ENCODE measurements around the gene NAA25. TPM values are rescaled to one million over a fixed set of nuclear protein-coding genes. Genes with fewer than 3 reads are reported as not detected.

The NAA25 gene
- total and polyA plus RNA-seq, 2 of the 4 experiments (the other 2 are of a cell fraction): 10.3 to 25.5 TPM

DNA sequence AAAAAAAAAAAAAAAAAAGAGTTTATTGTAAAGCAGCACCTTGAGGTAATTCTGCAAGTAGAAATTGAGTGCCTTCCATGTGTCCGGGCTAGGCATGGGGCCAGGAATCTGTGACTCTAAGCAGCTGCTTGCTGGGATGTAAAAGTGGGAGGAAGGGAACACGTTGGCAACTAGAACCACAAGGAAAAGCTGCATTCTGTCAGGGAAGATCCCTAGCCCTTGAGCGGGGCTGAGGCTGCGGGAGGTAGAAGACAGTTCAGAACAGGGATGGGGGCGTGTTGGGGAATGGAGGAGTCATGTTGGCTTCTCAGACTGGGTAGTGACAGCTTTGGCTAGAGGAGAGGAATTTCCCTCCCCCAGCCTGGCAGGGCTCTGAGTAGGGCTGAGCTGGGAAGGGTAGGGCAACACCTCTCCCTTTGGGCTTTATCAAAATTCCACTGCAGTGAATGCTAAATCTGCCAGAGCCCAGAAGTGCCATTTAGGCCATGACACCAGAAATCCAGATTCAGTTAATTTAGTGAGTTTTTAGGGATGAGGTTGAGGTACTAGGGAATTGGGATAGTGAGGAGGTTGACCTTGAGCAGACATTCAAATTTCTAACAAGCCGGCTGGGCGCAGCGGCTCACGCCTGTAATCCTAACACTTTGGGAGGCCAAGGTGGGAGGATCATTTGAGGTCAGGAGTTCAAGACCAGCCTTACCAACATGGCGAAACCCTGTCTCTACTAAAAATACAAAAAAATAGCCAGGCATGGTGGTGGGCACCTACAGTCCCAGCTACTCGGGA is 13.4 kb upstream of the NAA25 start:
- peak; percentile 88 for DNase-seq
- Histone ChIP-seq H3K18ac (ENCODE audit: low read depth, low read length) (peak overlapping the region; percentile 52), H2BK120ac (ENCODE audit: low read depth, low read length) (peak overlapping the region; percentile 97), H2BK20ac (ENCODE audit: low read depth, low read length) (peak overlapping the region; percentile 97), H3K4me3 (ENCODE audit: insufficient read depth, low read depth, low read length) (no peak overlapping the region), H3K4me1 (ENCODE audit: control insufficient read depth, insufficient read depth, low read length) (peaks cover 16% of the 10 kb centered on the region), H2BK15ac (ENCODE audit: low read depth, low read length) (peak overlapping the region; percentile 95), H2AK5ac (ENCODE audit: low read depth, low read length) (peak overlapping the region; percentile 86), H4K8ac (ENCODE audit: low read depth in 2 of 2, low read length in 2 of 2) (peak overlapping the region; percentile 16 to 95), H3K56ac (ENCODE audit: extremely low read depth, insufficient read depth, low read length) (peak overlapping the region; percentile 84), H3K14ac (replicated peaks; ENCODE audit: low read depth, low read length) (peak overlapping the region; percentile 80), H4K20me1 (ENCODE audit: insufficient read depth, low read length) (peaks cover 7% of the 10 kb centered on the region), H3K27me3 (ENCODE audit: control insufficient read depth, insufficient read depth, low read length) (no peaks in the 10 kb centered on the region), H3K9me1 (ENCODE audit: insufficient read depth, low read length) (no peaks in the 10 kb centered on the region), H3K4me2 (ENCODE audit: low read depth, low read length) (peak overlapping the region; percentile 46), H4K5ac (ENCODE audit: low read depth, low read length) (peak overlapping the region; percentile 26), H2BK5ac (ENCODE audit: low read depth, low read length, poor library complexity, severe bottlenecking) (peak overlapping the region; percentile 96), H3K36me3 (ENCODE audit: control insufficient read depth, insufficient read depth, low read length) (no peaks in the 10 kb centered on the region), H3K79me1 (ENCODE audit: low read depth in 1 of 2, low read length in 2 of 2) (peaks cover 0 to 13% of the 10 kb centered on the region in 2 experiments; a peak in 3 of 4 replicates), H2AFZ (replicated peaks; ENCODE audit: low read length, poor library complexity) (peak overlapping the region; percentile 95), H3K23ac (ENCODE audit: low read depth, low read length) (peak overlapping the region; percentile 88), H3K27ac (ENCODE audit: insufficient read depth, low read length) (peak overlapping the region; percentile 92), H2AK9ac (replicated peaks; ENCODE audit: low read depth, low read length, poor library complexity) (peak overlapping the region; percentile 87), H3K9me3 (ENCODE audit: control insufficient read depth, insufficient read depth, low read length) (no peaks in the 10 kb centered on the region), H4K91ac (ENCODE audit: insufficient read depth, low read depth, low read length) (peak overlapping the region; percentile 98), H3K4ac (ENCODE audit: low read depth, low read length) (peak overlapping the region; percentile 95), H3K9ac (ENCODE audit: low read depth, low read length) (peak overlapping the region; percentile 1; the same call in 1 of the 2 replicates)
- no TSS peak for BruUV-seq (replicated peaks)
- peak; percentile 13 for ATAC-seq (ENCODE audit: low read depth)
- dilution Hi-C loops (cut with HindIII; ENCODE audit: low sequenced_read_pairs, unreplicated experiment): no loop called here
- in situ Hi-C loops (cut with MboI; ENCODE audit: low sequenced_read_pairs): no loop called here
- TF ChIP-seq MXI1 (IDR thresholded peaks at IDR 0.05; ENCODE audit: borderline replicate concordance, low read depth, low read length) (peak; percentile 76; the same call in 1 of the 2 replicates), FOS (IDR thresholded peaks at IDR 0.05; ENCODE audit: low read depth, low read length) (0 out of 2 replicates have a peak, but pooled peaks have one; percentile 7), NFE2L2 (IDR thresholded peaks at IDR 0.05; ENCODE audit: low read depth, low read length) (no peak)
- ChIA-PET POLR2A (ENCODE audit: unreplicated experiment) (interaction anchor here (1.0 kb wide), 1 partner anchor 11 kb away, joined by 4 read pairs; no protein-coding TSS in a partner anchor), CTCF (interaction anchor here (0.9 to 1.2 kb wide), 2 partner anchors 10 to 38 kb away, joined by 3 read pairs; no protein-coding TSS in a partner anchor)
- no CpG with 5 or more reads among the region's 11 CpGs for WGBS, 2 experiments (ENCODE audit: extremely low coverage in 2 of 2, insufficient read length in 1 of 2)
- intact Hi-C loops (cut with micrococcal nuclease): loop anchor here (2.0 to 10.0 kb wide), 2 partner anchors 13 to 177 kb away; partner anchors contain the start of gene NAA25

All from IMR-90 (cell line).